Endothelial cell of umbilical vein (primary cell): ENCODE data around the gene MMP1.
A peak's percentile ranks its signal among the peaks of the same experiment; 100 is the strongest.

Experiments
- CTCF ChIP-seq, 2 donors: IDR thresholded peaks; 1 replicate in 1 of 2; 2 replicates in 1 of 2; pipeline ENCODE4 v1.5.1; 2011; ENCODE audit warnings: low read length in 2 of 2, mild to moderate bottlenecking in 2 of 2, moderate library complexity in 2 of 2, control low read depth in 1 of 2, inconsistent platforms in 1 of 2, low read depth in 1 of 2; ENCODE audit not compliant: insufficient read depth in 1 of 2; ENCODE audit errors: extremely low read depth in 1 of 2
- GATA2 ChIP-seq: IDR thresholded peaks from 2 replicates; pipeline ENCODE4 v1.7.0; 2011; ENCODE audit warnings: low read depth, mild to moderate bottlenecking, moderate library complexity, mixed read lengths, low read length; ENCODE audit not compliant: insufficient read length, insufficient read depth
- POLR2AphosphoS5 ChIP-seq: IDR thresholded peaks from 2 replicates; pipeline ENCODE4 v1.6.1; 2012; ENCODE audit warnings: low read depth, mild to moderate bottlenecking, control low read depth, low read length, moderate library complexity; ENCODE audit not compliant: insufficient read depth

GRCh38 chr11:102807921-102808320 is 10.0 kb upstream of the MMP1 start:
- TF ChIP-seq CTCF (IDR thresholded peaks at IDR 0.05; ENCODE audit: extremely low read depth in 1 of 2, insufficient read depth in 1 of 2, low read depth in 1 of 2, low read length in 2 of 2) (peak; percentile 19 to 57), POLR2AphosphoS5 (no peak), GATA2 (no peak)
